UCSD-AML1 (cell line): ENCODE data around the gene TNRC6A.
A peak's percentile ranks its signal among the peaks of the same experiment; 100 is the strongest.
"Not testable (repeated sequence)": the region's sequence is repeated elsewhere in the genome, so short reads cannot be mapped to it uniquely, and the experiment has no call there.

Experiments
- DNase-seq: peaks from one replicate; lab custom pipeline; 2025; ENCODE audit not compliant: unreplicated experiment; lab: John Stamatoyannopoulos, UW

TNRC6A gene

GRCh38 chr16:24844101-24845030, 114.9 kb downstream of the TNRC6A start:
- no peak for DNase-seq

GRCh38 chr16:24845031-24845365, 115.5 kb downstream of the TNRC6A start:
- DNase-seq, result not testable (repeated sequence)

GRCh38 chr16:24845726-24846547, 116.5 kb downstream of the TNRC6A start, which contains the start of gene SLC5A11:
TSS of gene SLC5A11 (plus strand) at chr16:24845963. CDS start at chr16:24858644, 12,681 bp downstream.
- DNase-seq, result no peak

- DNase-seq, result no peak
These were observed 117.3 kb downstream of the TNRC6A start for GRCh38 chr16:24846548-24847357.

GRCh38 chr16:24847358-24847664, 117.9 kb downstream of the TNRC6A start:
- DNase-seq, result no peak

- DNase-seq, result no peak
These were observed 118.6 kb downstream of the TNRC6A start for GRCh38 chr16:24848065-24848464.

GRCh38 chr16:24849641-24850040, 120.2 kb downstream of the TNRC6A start:
- no peak for DNase-seq

GRCh38 chr16:24850289-24850938, 121.0 kb downstream of the TNRC6A start:
- DNase-seq, result no peak

GRCh38 chr16:24851700-24852099, 122.2 kb downstream of the TNRC6A start:
- DNase-seq, result no peak

- DNase-seq, result no peak
These were observed 122.8 kb downstream of the TNRC6A start for GRCh38 chr16:24852281-24852721.

GRCh38 chr16:24853169-24853824, 123.8 kb downstream of the TNRC6A start:
- DNase-seq, result no peak

GRCh38 chr16:24853830-24854229, 124.4 kb downstream of the TNRC6A start:
- no peak for DNase-seq

GRCh38 chr16:24854607-24855171, 125.2 kb downstream of the TNRC6A start:
- DNase-seq, result no peak

GRCh38 chr16:24855678-24856077, 126.2 kb downstream of the TNRC6A start:
- DNase-seq, result no peak

GRCh38 chr16:24856871-24857270, 127.4 kb downstream of the TNRC6A start:
- DNase-seq, result not testable (repeated sequence)

- DNase-seq, result peak; percentile 62
These were observed 129.0 kb downstream of the TNRC6A start for GRCh38 chr16:24858219-24859041.

GRCh38 chr16:24861461-24861860, 132.0 kb downstream of the TNRC6A start:
- no peak for DNase-seq

- DNase-seq, result no peak
These were observed 134.4 kb downstream of the TNRC6A start for GRCh38 chr16:24863582-24864437.
